IMR-90 (cell line): Measurements from ENCODE around the gene SEPTIN3. TPM values are rescaled to one million over a fixed set of nuclear protein-coding genes. Genes with fewer than 3 reads are reported as not detected.

Experiments used
- ATAC-seq: fragments of 200-7000 bp; cut with Tn5 transposase; 2 replicates; pipeline ENCODE4 v1.9.1; 2020; ENCODE audit warnings: low read depth, mild to moderate bottlenecking, moderate library complexity
- BruUV-seq: library from RNA; stranded (reverse); fragments of 400-500 nt; replicated peaks from 2 replicates; lab custom pipeline; 2021; lab: Mats Ljungman, UMichigan
- CTCF ChIA-PET: fragments of 300-600 bp; formaldehyde crosslinking; extraction: SDS; loops from one replicate; lab custom pipeline; 2021; ENCODE audit warnings: antibody characterized with exemption; lab: Yijun Ruan, JAX
- POLR2A ChIA-PET: fragments of 300-600 bp; sonication (Branson Sonifier 250); formaldehyde crosslinking; loops from one replicate; lab custom pipeline; 2022; ENCODE audit warnings: antibody characterized with exemption; ENCODE audit not compliant: unreplicated experiment; lab: Charles Lee
- DNase-seq: peaks from one replicate; pipeline ENCODE4 v3.0.0; 2013
- H2AFZ ChIP-seq: replicated peaks from 2 replicates; pipeline ENCODE3; 2013; ENCODE audit warnings: low read length, mild to moderate bottlenecking; ENCODE audit not compliant: poor library complexity
- H2AK5ac ChIP-seq: 2 replicates; pipeline ENCODE4 v1.6.1; 2013; ENCODE audit warnings: low read depth, low read length, inconsistent platforms
- H2AK9ac ChIP-seq: replicated peaks from 2 replicates; pipeline ENCODE3; 2013; ENCODE audit warnings: mild to moderate bottlenecking, low read depth, low read length, moderate library complexity; ENCODE audit not compliant: poor library complexity
- H2BK120ac ChIP-seq: 2 replicates; pipeline ENCODE4 v1.6.1; 2013; ENCODE audit warnings: low read depth, low read length, inconsistent platforms
- H2BK15ac ChIP-seq: 3 replicates; pipeline ENCODE4 v1.6.1; 2013; ENCODE audit warnings: low read depth, low read length, inconsistent platforms
- H2BK20ac ChIP-seq: 2 replicates; pipeline ENCODE4 v1.6.1; 2013; ENCODE audit warnings: low read depth, mild to moderate bottlenecking, inconsistent platforms, low read length, moderate library complexity
- H2BK5ac ChIP-seq: 2 replicates; pipeline ENCODE4 v1.6.1; 2013; ENCODE audit warnings: mild to moderate bottlenecking, low read depth, low read length, inconsistent platforms; ENCODE audit not compliant: poor library complexity, severe bottlenecking
- H3K14ac ChIP-seq: replicated peaks from 2 replicates; pipeline ENCODE4 v1.6.1; 2013; ENCODE audit warnings: low read depth, low read length, inconsistent platforms
- H3K18ac ChIP-seq: 2 replicates; pipeline ENCODE4 v1.6.1; 2013; ENCODE audit warnings: low read depth, low read length, control low read depth
- H3K23ac ChIP-seq: 2 replicates; pipeline ENCODE4 v1.6.1; 2013; ENCODE audit warnings: low read depth, low read length, inconsistent platforms
- H3K27ac ChIP-seq: 2 replicates; pipeline ENCODE4 v1.5.1; 2013; ENCODE audit warnings: mild to moderate bottlenecking, control low read depth, low read length; ENCODE audit not compliant: insufficient read depth
- H3K27me3 ChIP-seq: 2 replicates; pipeline ENCODE4 v1.6.1; 2013; ENCODE audit warnings: low read length; ENCODE audit not compliant: control insufficient read depth, insufficient read depth
- H3K36me3 ChIP-seq: 2 replicates; pipeline ENCODE4 v1.6.1; 2013; ENCODE audit warnings: low read length, mixed read lengths; ENCODE audit not compliant: control insufficient read depth, insufficient read depth
- H3K4ac ChIP-seq: 2 replicates; pipeline ENCODE4 v1.6.1; 2013; ENCODE audit warnings: low read depth, low read length, inconsistent platforms
- H3K4me1 ChIP-seq: 2 replicates; pipeline ENCODE4 v1.6.1; 2013; ENCODE audit warnings: low read length, mixed read lengths; ENCODE audit not compliant: control insufficient read depth, insufficient read depth
- H3K4me2 ChIP-seq: 2 replicates; pipeline ENCODE4 v1.6.1; 2013; ENCODE audit warnings: low read depth, mild to moderate bottlenecking, control low read depth, low read length, moderate library complexity
- H3K4me3 ChIP-seq: 2 replicates; pipeline ENCODE4 v1.5.1; 2013; ENCODE audit warnings: low read depth, mild to moderate bottlenecking, control low read depth, low read length, moderate library complexity; ENCODE audit not compliant: insufficient read depth
- H3K56ac ChIP-seq: 2 replicates; pipeline ENCODE4 v1.6.1; 2013; ENCODE audit warnings: low read length, inconsistent platforms; ENCODE audit not compliant: insufficient read depth; ENCODE audit errors: extremely low read depth
- H3K79me1 ChIP-seq, 2 experiments: 2 replicates each; pipeline ENCODE4 v1.6.1; 2013; ENCODE audit warnings: low read length in 2 of 2, inconsistent platforms in 1 of 2, low read depth in 1 of 2
- H3K9ac ChIP-seq: 2 replicates; pipeline ENCODE4 v1.6.1; 2013; ENCODE audit warnings: low read depth, low read length, control low read depth
- H3K9me1 ChIP-seq: 2 replicates; pipeline ENCODE4 v1.6.1; 2013; ENCODE audit warnings: low read length, inconsistent platforms; ENCODE audit not compliant: insufficient read depth
- H3K9me3 ChIP-seq: 2 replicates; pipeline ENCODE4 v1.6.1; 2013; ENCODE audit warnings: low read length; ENCODE audit not compliant: control insufficient read depth, insufficient read depth
- H4K20me1 ChIP-seq: 2 replicates; pipeline ENCODE4 v1.6.1; 2013; ENCODE audit warnings: low read length, inconsistent platforms; ENCODE audit not compliant: insufficient read depth
- H4K5ac ChIP-seq: 2 replicates; pipeline ENCODE4 v1.6.1; 2013; ENCODE audit warnings: mild to moderate bottlenecking, low read depth, low read length, control low read depth
- H4K8ac ChIP-seq, 2 experiments: 2 replicates each; pipeline ENCODE4 v1.6.1; 2013; ENCODE audit warnings: low read depth in 2 of 2, low read length in 2 of 2, control low read depth in 1 of 2, inconsistent platforms in 1 of 2
- H4K91ac ChIP-seq: 2 replicates; pipeline ENCODE4 v1.6.1; 2013; ENCODE audit warnings: low read depth, low read length, inconsistent platforms; ENCODE audit not compliant: insufficient read depth
- BHLHE40 ChIP-seq: fragments of 150-350 bp; IDR thresholded peaks from 2 replicates; pipeline ENCODE4 v1.6.1; 2016; ENCODE audit warnings: mild to moderate bottlenecking, low read depth, low read length
- CEBPB ChIP-seq: IDR thresholded peaks from 2 replicates; pipeline ENCODE4 v1.6.1; 2012; ENCODE audit warnings: low read depth, low read length, improper control_type of control experiment
- CHD1 ChIP-seq: IDR thresholded peaks from 2 replicates; pipeline ENCODE4 v1.6.1; 2012; ENCODE audit warnings: low read depth, low read length, improper control_type of control experiment
- ELK1 ChIP-seq: fragments of 150-350 bp; IDR thresholded peaks from 2 replicates; pipeline ENCODE4 v1.6.1; 2016; ENCODE audit warnings: low read depth, mild to moderate bottlenecking, low read length, moderate library complexity, borderline replicate concordance
- FOS ChIP-seq: fragments of 150-350 bp; IDR thresholded peaks from 2 replicates; pipeline ENCODE4 v1.6.1; 2016; ENCODE audit warnings: low read depth, low read length
- MAFK ChIP-seq: IDR thresholded peaks from 2 replicates; pipeline ENCODE4 v1.6.1; 2012; ENCODE audit warnings: low read depth, low read length, improper control_type of control experiment
- MAZ ChIP-seq: IDR thresholded peaks from 2 replicates; pipeline ENCODE4 v1.6.1; 2012; ENCODE audit warnings: low read depth, mild to moderate bottlenecking, low read length, improper control_type of control experiment, moderate library complexity, borderline replicate concordance
- MXI1 ChIP-seq: IDR thresholded peaks from 2 replicates; pipeline ENCODE4 v1.6.1; 2012; ENCODE audit warnings: low read depth, mild to moderate bottlenecking, low read length, moderate library complexity, borderline replicate concordance
- NFE2L2 ChIP-seq: fragments of 150-350 bp; IDR thresholded peaks from 2 replicates; pipeline ENCODE4 v1.6.1; 2016; ENCODE audit warnings: low read depth, mild to moderate bottlenecking, low read length
- POLR2A ChIP-seq: IDR thresholded peaks from 2 replicates; pipeline ENCODE4 v1.6.1; 2012; ENCODE audit warnings: mild to moderate bottlenecking, low read depth, low read length
- RAD21 ChIP-seq: IDR thresholded peaks from 2 replicates; pipeline ENCODE4 v1.6.1; 2012; ENCODE audit warnings: low read length, improper control_type of control experiment
- RCOR1 ChIP-seq: IDR thresholded peaks from 2 replicates; pipeline ENCODE4 v1.6.1; 2012; ENCODE audit warnings: mild to moderate bottlenecking, low read length, improper control_type of control experiment; ENCODE audit not compliant: insufficient replicate concordance
- WGBS, 2 experiments: methylation state at CpG; one replicate each; pipeline versions ENCODE4 v1.1.5 to v1.1.7; 2013; ENCODE audit warnings: missing lambda C conversion rate in 2 of 2; ENCODE audit not compliant: insufficient read length in 1 of 2; ENCODE audit errors: extremely low coverage in 2 of 2; 5-methylcytosine and 5-hydroxymethylcytosine counted together
- dilution Hi-C: fragments of 300-500 bp; cut with HindIII; formaldehyde crosslinking; loops from one replicate; pipeline ENCODE4 v1.14.3; 2018; ENCODE audit warnings: low sequenced_read_pairs; ENCODE audit not compliant: unreplicated experiment
- in situ Hi-C: fragments of 300-500 bp; cut with MboI; formaldehyde crosslinking; loops from 3 replicates; pipeline ENCODE4 v1.14.3; 2019; ENCODE audit warnings: low sequenced_read_pairs, inconsistent platforms, mixed read lengths
- intact Hi-C: fragments of 100-400 bp; cut with micrococcal nuclease; formaldehyde crosslinking; loops from 2 replicates; pipeline ENCODE4 v1.10.0; 2022
- polyA plus RNA-seq, 3 experiments: library from polyadenylated mRNA; depleted of rRNA; stranded (reverse); fragments of >200 nt; gene quantifications; 2 replicates each; pipeline ENCODE4 v1.2.3, GENCODE V29; 2012; ENCODE audit warnings: low replicate concordance in 1 of 3
- total RNA-seq: library from RNA; depleted of rRNA; stranded (reverse); fragments of >200 nt; gene quantifications from 2 replicates; pipeline ENCODE4 v1.2.3, GENCODE V29; 2012
- TF ChIP-seq, protein P1 (sequence below): fragments of 150-350 bp; IDR thresholded peaks from 2 replicates; pipeline ENCODE4 v1.6.1; 2017; ENCODE audit warnings: mild to moderate bottlenecking, antibody characterized with exemption, low read length, low read depth
- TF ChIP-seq, protein P2 (sequence below): conservative IDR thresholded peaks from 2 replicates; pipeline ENCODE4 v1.5.1; 2012; ENCODE audit warnings: mild to moderate bottlenecking, low read depth, low read length, improper control_type of control experiment

SEPTIN3 gene
- total and polyA plus RNA-seq, 2 of the 4 experiments (the other 2 are of a cell fraction): 0.15 to 0.18 TPM

- TF ChIP-seq CEBPB: no peak
Measured at GRCh38 chr22:41925783-41926460, 43.3 kb upstream of the SEPTIN3 start (continued).

- Histone ChIP-seq H3K23ac (no peak overlapping the region), H3K9me3 (no peaks in the 10 kb centered on the region), H3K27ac (no peak overlapping the region), H3K4me2 (no peak overlapping the region), H2BK120ac (no peak overlapping the region), H3K79me1 (no peaks in the 10 kb centered on the region), H4K8ac (no peak overlapping the region), H4K5ac (no peak overlapping the region), H2BK20ac (no peak overlapping the region), H3K9me1 (no peaks in the 10 kb centered on the region), H3K27me3 (peaks cover 23% of the 10 kb centered on the region), H3K56ac (no peak overlapping the region), H3K18ac (no peak overlapping the region), H3K9ac (no peak overlapping the region), H3K36me3 (no peaks in the 10 kb centered on the region), H3K4me3 (no peak overlapping the region), H3K14ac (no peak overlapping the region), H2AK5ac (no peak overlapping the region), H4K91ac (no peak overlapping the region), H4K20me1 (no peaks in the 10 kb centered on the region; the same call in 1 of the 2 replicates), H2AK9ac (no peak overlapping the region), H2BK5ac (no peak overlapping the region), H3K4me1 (no peaks in the 10 kb centered on the region), H2AFZ (no peak overlapping the region), H3K4ac (no peak overlapping the region), H2BK15ac (no peak overlapping the region)
- DNase-seq: no peak
- ChIA-PET CTCF (interaction anchor here (1.4 kb wide), 1 partner anchor 13 kb away, joined by 4 read pairs; no protein-coding TSS in a partner anchor), POLR2A (no interaction called here)
- dilution Hi-C loops: no loop called here
- in situ Hi-C loops: no loop called here
- BruUV-seq: no TSS peak
- intact Hi-C loops: no loop called here
- 66% methylated on average over 5 of the region's 6 CpGs; no CpG with 5 or more reads in 1 of the 2 experiments for WGBS, 2 experiments
- no peak for ATAC-seq
- TF ChIP-seq MAZ: no peak
- no peak for TF ChIP-seq POLR2A
- TF ChIP-seq, protein P1, sequence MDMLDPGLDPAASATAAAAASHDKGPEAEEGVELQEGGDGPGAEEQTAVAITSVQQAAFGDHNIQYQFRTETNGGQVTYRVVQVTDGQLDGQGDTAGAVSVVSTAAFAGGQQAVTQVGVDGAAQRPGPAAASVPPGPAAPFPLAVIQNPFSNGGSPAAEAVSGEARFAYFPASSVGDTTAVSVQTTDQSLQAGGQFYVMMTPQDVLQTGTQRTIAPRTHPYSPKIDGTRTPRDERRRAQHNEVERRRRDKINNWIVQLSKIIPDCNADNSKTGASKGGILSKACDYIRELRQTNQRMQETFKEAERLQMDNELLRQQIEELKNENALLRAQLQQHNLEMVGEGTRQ: no peak
- no peak for TF ChIP-seq MXI1
- TF ChIP-seq, protein P2, sequence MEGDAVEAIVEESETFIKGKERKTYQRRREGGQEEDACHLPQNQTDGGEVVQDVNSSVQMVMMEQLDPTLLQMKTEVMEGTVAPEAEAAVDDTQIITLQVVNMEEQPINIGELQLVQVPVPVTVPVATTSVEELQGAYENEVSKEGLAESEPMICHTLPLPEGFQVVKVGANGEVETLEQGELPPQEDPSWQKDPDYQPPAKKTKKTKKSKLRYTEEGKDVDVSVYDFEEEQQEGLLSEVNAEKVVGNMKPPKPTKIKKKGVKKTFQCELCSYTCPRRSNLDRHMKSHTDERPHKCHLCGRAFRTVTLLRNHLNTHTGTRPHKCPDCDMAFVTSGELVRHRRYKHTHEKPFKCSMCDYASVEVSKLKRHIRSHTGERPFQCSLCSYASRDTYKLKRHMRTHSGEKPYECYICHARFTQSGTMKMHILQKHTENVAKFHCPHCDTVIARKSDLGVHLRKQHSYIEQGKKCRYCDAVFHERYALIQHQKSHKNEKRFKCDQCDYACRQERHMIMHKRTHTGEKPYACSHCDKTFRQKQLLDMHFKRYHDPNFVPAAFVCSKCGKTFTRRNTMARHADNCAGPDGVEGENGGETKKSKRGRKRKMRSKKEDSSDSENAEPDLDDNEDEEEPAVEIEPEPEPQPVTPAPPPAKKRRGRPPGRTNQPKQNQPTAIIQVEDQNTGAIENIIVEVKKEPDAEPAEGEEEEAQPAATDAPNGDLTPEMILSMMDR: no peak
- TF ChIP-seq CEBPB: no peak
- TF ChIP-seq NFE2L2: no peak
- no peak for TF ChIP-seq CHD1
- TF ChIP-seq MAFK: no peak
- TF ChIP-seq RCOR1: no peak
- TF ChIP-seq FOS: no peak
- TF ChIP-seq ELK1: no peak
- TF ChIP-seq BHLHE40: no peak
- TF ChIP-seq RAD21: no peak
Measured at GRCh38 chr22:41927813-41928212, 41.4 kb upstream of the SEPTIN3 start.
